NCI-H2196 (cell line): ENCODE data around the gene FTCD.

ENCODE experiments used
- DNase-seq: peaks from one replicate; lab custom pipeline; 2025; ENCODE audit not compliant: unreplicated experiment; lab: John Stamatoyannopoulos, UW

The FTCD gene

GRCh38 chr21:46093668-46094400 is 61.5 kb downstream of the FTCD start:
- DNase-seq: no peak

- DNase-seq: no peak
Measured at GRCh38 chr21:46092811-46093667, 62.3 kb downstream of the FTCD start.

GRCh38 chr21:46092026-46092764 is 63.2 kb downstream of the FTCD start:
- DNase-seq: no peak

- DNase-seq: no peak
Measured at GRCh38 chr21:46091631-46092025, 63.8 kb downstream of the FTCD start.

GRCh38 chr21:46091118-46091517 is 64.3 kb downstream of the FTCD start:
- no peak for DNase-seq

- DNase-seq: no peak
Measured at GRCh38 chr21:46089285-46089684, 66.1 kb downstream of the FTCD start.

- DNase-seq: no peak
Measured at GRCh38 chr21:46088189-46088588, 67.2 kb downstream of the FTCD start.

- DNase-seq: no peak
Measured at GRCh38 chr21:46087641-46088040, 67.7 kb downstream of the FTCD start.
